Tibial nerve (tissue), 4 donors: ENCODE data around the gene MAGI3.

Experiments used
- EP300 ChIP-seq, 2 donors: sonication (generic); formaldehyde crosslinking; IDR thresholded peaks; one replicate each; pipeline ENCODE4 v1.6.1; 2017; ENCODE audit warnings: antibody characterized with exemption in 2 of 2, mild to moderate bottlenecking in 1 of 2
- TF ChIP-seq, protein P1 (sequence below), 5 experiments: fragments of 200-600 bp in 3 of 5; fragments of 450-650 bp in 2 of 5; sonication (generic) in 3 of 5; IDR thresholded peaks; one replicate each; pipeline ENCODE4 v1.5.1; 2016 to 2019; ENCODE audit warnings: antibody characterized with exemption in 5 of 5, mild to moderate bottlenecking in 3 of 5, moderate library complexity in 2 of 5

DNA sequence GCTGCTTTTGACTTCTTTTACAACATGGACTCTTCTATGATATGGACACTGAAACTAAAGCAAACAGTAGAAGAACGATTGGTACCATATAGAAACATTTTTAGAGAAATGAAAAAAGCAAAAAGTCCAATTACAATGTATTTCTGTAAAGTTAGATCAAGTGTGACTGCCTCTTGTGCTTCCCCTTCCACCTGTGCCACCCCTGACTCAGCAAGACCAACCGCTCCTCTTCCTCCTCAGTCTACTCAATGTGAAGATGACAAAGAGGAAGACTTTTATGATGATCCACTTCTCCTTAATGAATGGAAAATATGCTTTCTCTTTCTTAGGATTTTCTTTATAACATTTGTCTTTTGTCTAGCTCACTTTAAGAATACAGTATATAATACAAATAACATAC lies 302.0 kb downstream of the MAGI3 start:
- TF ChIP-seq, protein P1, sequence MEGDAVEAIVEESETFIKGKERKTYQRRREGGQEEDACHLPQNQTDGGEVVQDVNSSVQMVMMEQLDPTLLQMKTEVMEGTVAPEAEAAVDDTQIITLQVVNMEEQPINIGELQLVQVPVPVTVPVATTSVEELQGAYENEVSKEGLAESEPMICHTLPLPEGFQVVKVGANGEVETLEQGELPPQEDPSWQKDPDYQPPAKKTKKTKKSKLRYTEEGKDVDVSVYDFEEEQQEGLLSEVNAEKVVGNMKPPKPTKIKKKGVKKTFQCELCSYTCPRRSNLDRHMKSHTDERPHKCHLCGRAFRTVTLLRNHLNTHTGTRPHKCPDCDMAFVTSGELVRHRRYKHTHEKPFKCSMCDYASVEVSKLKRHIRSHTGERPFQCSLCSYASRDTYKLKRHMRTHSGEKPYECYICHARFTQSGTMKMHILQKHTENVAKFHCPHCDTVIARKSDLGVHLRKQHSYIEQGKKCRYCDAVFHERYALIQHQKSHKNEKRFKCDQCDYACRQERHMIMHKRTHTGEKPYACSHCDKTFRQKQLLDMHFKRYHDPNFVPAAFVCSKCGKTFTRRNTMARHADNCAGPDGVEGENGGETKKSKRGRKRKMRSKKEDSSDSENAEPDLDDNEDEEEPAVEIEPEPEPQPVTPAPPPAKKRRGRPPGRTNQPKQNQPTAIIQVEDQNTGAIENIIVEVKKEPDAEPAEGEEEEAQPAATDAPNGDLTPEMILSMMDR (IDR thresholded peaks at IDR 0.05) = no peak
- TF ChIP-seq EP300 (IDR thresholded peaks at IDR 0.05) = no peak
